Measurements from ENCODE around the gene VWF.
"Not testable (repeated sequence)": the region's sequence is repeated elsewhere in the genome, so short reads cannot be mapped to it uniquely, and the experiment has no call there.

- not testable (repeated sequence) for TF ChIP-seq POLR2AphosphoS5 (IDR thresholded peaks at IDR 0.05; ENCODE audit: borderline replicate concordance, low read depth, low read length); EZH2 (IDR thresholded peaks at IDR 0.05)
These were observed 104.0 kb downstream of the VWF start for GRCh38 chr12:6020511-6020910.
